ELR (cell line): Measurements from ENCODE around the gene OGFR.
"Not testable (repeated sequence)": the region's sequence is repeated elsewhere in the genome, so short reads cannot be mapped to it uniquely, and the experiment has no call there.

Experiments
- DNase-seq: peaks from one replicate; pipeline ENCODE4 v3.0.0-alpha.2; 2015; ENCODE audit warnings: low read depth

Gene OGFR

GRCh38 chr20:62839261-62839660 lies 34.6 kb downstream of the OGFR start:
- no peak for DNase-seq

DNA sequence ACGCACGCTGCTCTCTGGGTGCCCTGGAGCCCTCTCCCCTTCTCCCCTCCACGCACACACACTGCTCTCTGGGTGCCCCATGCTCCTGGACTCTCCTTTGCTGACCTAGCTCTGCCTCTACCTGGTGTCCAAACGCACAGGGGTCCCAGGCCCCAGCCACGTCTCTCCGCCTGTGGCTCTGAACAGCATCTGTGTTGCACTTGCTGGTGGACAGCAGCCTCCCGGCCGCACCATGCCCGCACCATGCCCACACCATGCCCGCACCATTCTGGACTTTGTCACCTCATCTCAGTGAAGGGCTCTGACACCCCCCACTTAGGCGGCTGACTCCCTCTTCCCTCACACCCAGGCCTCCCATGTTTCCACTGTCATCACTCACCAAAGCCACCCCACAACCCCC lies 35.2 kb downstream of the OGFR start:
- DNase-seq: no peak

- DNase-seq: no peak
Measured at GRCh38 chr20:62840244-62841197, 35.9 kb downstream of the OGFR start.

DNA sequence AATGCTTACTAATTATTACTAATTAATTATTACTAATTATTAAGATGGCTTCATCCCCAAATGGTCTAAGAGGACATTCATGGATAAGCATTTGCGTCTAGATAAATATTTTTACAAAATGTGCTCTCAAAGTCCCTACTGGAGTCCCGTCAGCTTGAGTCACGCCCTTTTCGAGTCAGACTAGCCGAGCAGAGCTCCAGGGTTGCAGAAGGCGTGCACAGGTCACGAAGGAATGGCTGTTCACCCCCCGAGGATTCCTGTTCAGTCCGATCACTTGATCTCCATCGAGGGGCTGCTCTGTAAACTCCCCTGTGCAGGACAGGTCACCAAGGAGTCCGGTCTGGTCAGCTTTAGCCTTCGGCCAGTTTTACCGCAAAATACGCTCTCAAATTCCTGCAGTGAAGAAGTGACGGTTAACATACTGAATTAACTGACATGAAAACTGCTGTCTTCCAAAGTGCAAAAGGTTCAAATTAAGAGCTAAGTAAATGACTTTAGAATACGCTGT lies 37.1 kb downstream of the OGFR start:
- DNase-seq: no peak

GRCh38 chr20:62843656-62844055 lies 39.0 kb downstream of the OGFR start:
- peak; percentile 79 for DNase-seq

- DNase-seq: no peak
Measured at GRCh38 chr20:62844182-62844581, 39.5 kb downstream of the OGFR start.

DNA sequence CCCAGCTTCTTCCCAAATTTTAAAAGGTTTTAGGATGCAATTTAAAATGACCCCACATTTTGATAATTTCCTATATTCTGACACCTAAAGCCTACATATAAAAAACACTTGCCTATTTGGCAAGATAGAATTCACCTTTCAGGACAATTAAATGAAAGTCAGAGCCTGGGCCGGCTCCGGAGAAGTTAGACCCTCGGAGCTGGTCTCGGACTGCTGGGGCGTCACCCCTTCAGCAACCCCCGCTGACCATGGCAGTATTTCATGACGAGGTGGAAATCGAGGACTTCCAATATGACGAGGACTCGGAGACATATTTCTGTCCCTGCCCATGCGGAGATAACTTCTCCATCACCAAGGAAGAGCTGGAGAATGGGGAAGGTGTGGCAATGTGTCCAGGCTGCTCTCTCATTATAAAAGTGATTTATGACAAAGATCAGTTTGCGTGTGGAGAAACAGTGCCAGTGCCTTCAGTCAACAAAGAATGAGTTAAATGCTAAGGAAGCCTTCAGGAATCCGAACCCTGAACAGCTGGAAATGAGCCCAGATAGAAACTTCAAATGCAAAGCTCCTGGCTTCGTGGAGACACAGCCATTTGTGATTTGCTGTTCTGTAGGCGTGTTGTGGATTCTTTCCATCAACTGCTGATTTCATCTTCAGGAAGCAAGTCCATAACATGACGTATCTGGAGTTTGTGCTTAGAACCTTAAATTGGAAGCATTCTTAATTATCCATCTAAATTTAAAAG lies 41.0 kb downstream of the OGFR start:
- DNase-seq: no peak

- DNase-seq: no peak
Measured at GRCh38 chr20:62846166-62846890, 41.7 kb downstream of the OGFR start.

DNA sequence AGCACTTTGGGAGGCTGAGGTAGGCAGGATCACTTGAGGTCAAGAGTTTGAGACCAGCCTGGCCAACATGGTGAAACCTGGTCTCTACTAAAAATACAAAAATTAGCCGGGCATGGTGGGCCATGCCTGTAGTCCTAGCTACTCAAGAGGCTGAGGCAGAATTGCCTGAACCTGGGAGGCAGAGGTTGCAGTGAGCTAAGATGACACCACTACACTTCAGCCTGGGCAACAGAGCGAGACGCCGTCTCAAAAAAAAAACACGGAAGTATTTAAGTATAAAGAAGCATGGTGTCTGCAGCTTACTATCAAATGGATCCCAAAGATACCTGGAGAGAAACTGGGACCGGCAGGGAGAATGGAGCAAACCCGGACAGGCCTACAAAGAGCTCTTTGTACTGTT lies 44.3 kb downstream of the OGFR start:
- not testable (repeated sequence) for DNase-seq

- DNase-seq: no peak
Measured at GRCh38 chr20:62849431-62849830, 44.8 kb downstream of the OGFR start.

- DNase-seq: no peak
Measured at GRCh38 chr20:62850333-62850974, 45.8 kb downstream of the OGFR start.

DNA sequence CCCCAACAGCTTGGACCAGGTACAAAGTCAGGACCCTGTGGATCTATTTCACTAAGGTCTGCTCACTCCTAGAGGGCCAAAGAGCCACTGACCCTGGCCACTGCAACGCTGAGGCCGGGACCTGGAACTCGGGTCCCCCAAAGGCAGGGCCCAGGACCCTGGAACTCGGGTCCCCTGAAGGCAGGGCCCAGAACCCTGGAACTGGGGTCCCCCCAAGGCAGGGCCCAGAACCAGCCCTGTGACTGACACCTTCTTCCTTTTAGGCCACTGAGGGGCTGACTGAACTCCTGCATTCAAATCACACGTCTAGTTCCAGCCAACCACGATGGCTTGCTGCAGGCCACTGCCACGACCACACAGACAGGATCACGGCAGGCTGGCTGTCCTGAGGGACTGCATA lies 47.6 kb downstream of the OGFR start:
- no peak for DNase-seq

DNA sequence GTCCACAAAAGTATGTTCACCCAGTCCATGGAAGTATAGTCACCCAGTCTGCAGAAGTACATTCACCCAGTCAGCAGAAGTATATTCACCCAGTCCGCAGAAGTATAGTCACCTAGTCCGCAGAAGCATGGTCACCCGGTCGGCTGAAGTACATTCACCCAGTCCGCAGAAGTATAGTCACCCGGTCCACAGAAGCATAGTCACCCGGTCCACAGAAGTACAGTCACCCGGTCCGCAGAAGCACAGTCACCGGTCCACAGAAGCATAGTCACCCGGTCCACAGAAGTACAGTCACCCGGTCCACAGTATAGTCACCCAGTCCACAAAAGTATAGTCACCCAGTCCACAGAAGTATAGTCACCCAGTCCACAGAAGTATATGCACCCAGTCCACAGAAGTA lies 48.2 kb downstream of the OGFR start:
- no peak for DNase-seq

DNA sequence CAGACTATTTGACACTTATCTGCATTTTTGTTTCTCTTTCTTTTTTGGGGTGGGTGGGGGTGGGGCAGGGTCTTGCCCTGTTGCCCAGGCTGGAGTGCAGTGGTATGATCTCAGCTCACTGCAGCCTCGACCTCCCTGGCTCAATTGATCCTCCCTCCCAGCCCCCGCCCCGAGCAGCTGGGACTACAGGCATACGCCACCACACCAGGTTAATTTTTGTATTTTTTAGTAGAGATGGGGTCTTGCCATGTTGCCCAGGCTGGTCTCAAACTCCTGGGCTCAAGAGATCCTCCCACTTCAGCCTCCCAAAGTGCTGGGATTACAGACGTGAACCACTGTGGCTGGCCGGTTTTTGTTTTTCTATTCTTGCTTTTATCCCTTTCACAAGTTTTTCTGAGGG lies 48.7 kb downstream of the OGFR start:
- not testable (repeated sequence) for DNase-seq

DNA sequence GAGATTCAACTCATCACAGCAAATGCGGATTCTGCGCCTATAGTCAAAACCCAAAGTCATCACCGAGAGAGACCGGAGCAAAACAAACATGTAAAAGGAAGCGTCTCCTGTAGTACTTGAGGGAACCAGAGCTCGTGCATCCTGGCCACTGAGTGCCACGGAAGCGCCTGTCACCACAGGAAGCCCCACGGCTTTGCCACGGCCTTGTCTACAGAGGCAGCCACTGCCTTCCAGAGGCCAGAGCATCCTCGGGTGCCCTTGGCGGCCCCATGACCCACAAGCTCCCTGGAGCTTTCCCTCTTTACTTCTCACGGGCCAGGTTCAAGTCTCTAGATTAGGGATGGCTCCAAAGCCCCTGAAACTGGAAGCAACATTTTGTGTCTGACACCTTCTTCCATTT lies 49.5 kb downstream of the OGFR start:
- no peak for DNase-seq

GRCh38 chr20:62855120-62855519 lies 50.5 kb downstream of the OGFR start:
- DNase-seq: no peak

GRCh38 chr20:62856931-62857619 lies 52.4 kb downstream of the OGFR start:
- peak; percentile 38 for DNase-seq

GRCh38 chr20:62858058-62858830 lies 53.6 kb downstream of the OGFR start:
- no peak for DNase-seq

GRCh38 chr20:62859721-62860120 lies 55.1 kb downstream of the OGFR start:
- no peak for DNase-seq

- DNase-seq: peak; percentile 68
Measured at GRCh38 chr20:62860391-62860923, 55.8 kb downstream of the OGFR start.
